ENCODE data around the gene BMERB1. TPM values are rescaled to one million over a fixed set of nuclear protein-coding genes. Genes with fewer than 3 reads are reported as not detected.

BMERB1 gene
- total and polyA plus RNA-seq, 9 of the 15 experiments (the other 6 are each of a cell fraction or from before 2014, with no cell fraction given) = 0.29 to 2.9 (median 0.94) TPM

DNA sequence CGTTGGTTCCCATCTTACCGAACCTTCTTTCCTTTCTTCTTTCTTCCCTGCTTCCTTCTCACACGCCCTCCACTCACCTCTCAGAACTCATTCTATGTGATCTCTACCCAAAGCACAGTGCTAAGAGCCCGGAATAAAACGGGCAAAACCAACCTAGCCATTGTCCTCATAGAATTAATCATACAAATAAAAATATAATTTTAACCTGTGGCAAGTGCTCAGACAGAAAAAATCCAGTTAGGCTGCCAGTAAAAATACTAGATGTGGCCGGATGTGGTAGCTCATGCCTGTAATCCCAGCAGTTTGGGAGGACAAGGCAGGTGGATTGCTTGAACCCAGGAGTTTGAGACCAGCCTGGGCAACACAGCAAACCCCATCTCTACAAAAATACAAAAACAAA, 27.0 kb downstream of the BMERB1 start:
- intact Hi-C loops (cut with micrococcal nuclease) = no loop called here
- no peak overlapping the region for H3K27ac ChIP-seq (ENCODE audit: extremely low read depth, low read depth, low read length)
- no peaks in the 10 kb centered on the region for H4K20me1 ChIP-seq (replicated peaks; ENCODE audit: control insufficient read depth, insufficient read depth, low read length)
- no peaks in the 10 kb centered on the region for H3K9me1 ChIP-seq (ENCODE audit: control insufficient read depth, insufficient read depth, low read length)
- WGBS (ENCODE audit: insufficient coverage, low coverage, missing lambda C conversion rate) = 11% methylated on average over 6 of the region's 6 CpGs
- no peak overlapping the region for H3K4me2 ChIP-seq (ENCODE audit: insufficient read depth, low read length)
- H3K4me3 ChIP-seq = no peak overlapping the region
- peaks cover 2 to 3% of the 10 kb centered on the region in 2 experiments; a peak in 4 of 5 replicates for H3K27me3 ChIP-seq (ENCODE audit: control insufficient read depth in 2 of 2, insufficient read depth in 2 of 2, low read length in 2 of 2)
- in situ Hi-C loops (cut with MboI) = no loop called here
- H3K36me3 ChIP-seq (ENCODE audit: control insufficient read depth, insufficient read depth, low read length) = no peaks in the 10 kb centered on the region
- DNase-seq (ENCODE audit: extremely low read depth in 1 of 4, low spot score in 3 of 4) (no peak), FAIRE-seq (no peak), ATAC-seq (no peak)
- no TSS peak for BruUV-seq (replicated peaks)
- H3K9ac ChIP-seq (ENCODE audit: insufficient read depth in 1 of 2, low read depth in 2 of 2, low read length in 2 of 2) = no peak overlapping the region
- no peaks in the 10 kb centered on the region for H3K79me2 ChIP-seq (ENCODE audit: control insufficient read depth, insufficient read depth, low read length)
- ChIA-PET CTCF (ENCODE audit: low intra/inter-chr PET ratio) (no interaction called here), POLR2A (no interaction called here)
- no peaks in the 10 kb centered on the region for H3K9me3 ChIP-seq (replicated peaks; ENCODE audit: control insufficient read depth, insufficient read depth, low read depth, low read length)
- H3K4me1 ChIP-seq (replicated peaks in 1 of 2; ENCODE audit: control insufficient read depth in 2 of 2, insufficient read depth in 2 of 2, low read length in 2 of 2) = no peaks in the 10 kb centered on the region; a peak in 1 of 5 replicates
- H2AFZ ChIP-seq (ENCODE audit: low read depth, low read length) = no peak overlapping the region
- TF ChIP-seq NFIX (CRISPR knock-in tag; IDR thresholded peaks at IDR 0.05; ENCODE audit: low read depth) = no peak
- TF ChIP-seq STAG1 (CRISPR knock-in tag; IDR thresholded peaks at IDR 0.05; ENCODE audit: borderline replicate concordance) = no peak
- TF ChIP-seq, protein P1, sequence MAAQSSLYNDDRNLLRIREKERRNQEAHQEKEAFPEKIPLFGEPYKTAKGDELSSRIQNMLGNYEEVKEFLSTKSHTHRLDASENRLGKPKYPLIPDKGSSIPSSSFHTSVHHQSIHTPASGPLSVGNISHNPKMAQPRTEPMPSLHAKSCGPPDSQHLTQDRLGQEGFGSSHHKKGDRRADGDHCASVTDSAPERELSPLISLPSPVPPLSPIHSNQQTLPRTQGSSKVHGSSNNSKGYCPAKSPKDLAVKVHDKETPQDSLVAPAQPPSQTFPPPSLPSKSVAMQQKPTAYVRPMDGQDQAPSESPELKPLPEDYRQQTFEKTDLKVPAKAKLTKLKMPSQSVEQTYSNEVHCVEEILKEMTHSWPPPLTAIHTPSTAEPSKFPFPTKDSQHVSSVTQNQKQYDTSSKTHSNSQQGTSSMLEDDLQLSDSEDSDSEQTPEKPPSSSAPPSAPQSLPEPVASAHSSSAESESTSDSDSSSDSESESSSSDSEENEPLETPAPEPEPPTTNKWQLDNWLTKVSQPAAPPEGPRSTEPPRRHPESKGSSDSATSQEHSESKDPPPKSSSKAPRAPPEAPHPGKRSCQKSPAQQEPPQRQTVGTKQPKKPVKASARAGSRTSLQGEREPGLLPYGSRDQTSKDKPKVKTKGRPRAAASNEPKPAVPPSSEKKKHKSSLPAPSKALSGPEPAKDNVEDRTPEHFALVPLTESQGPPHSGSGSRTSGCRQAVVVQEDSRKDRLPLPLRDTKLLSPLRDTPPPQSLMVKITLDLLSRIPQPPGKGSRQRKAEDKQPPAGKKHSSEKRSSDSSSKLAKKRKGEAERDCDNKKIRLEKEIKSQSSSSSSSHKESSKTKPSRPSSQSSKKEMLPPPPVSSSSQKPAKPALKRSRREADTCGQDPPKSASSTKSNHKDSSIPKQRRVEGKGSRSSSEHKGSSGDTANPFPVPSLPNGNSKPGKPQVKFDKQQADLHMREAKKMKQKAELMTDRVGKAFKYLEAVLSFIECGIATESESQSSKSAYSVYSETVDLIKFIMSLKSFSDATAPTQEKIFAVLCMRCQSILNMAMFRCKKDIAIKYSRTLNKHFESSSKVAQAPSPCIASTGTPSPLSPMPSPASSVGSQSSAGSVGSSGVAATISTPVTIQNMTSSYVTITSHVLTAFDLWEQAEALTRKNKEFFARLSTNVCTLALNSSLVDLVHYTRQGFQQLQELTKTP (IDR thresholded peaks at IDR 0.05; ENCODE audit: low read depth in 1 of 2, partially characterized antibody in 2 of 2) = no peak
- TF ChIP-seq MYBL2 (IDR thresholded peaks at IDR 0.05; ENCODE audit: low read depth) = no peak
- TF ChIP-seq MYBL2 (CRISPR knock-in tag; IDR thresholded peaks at IDR 0.05; ENCODE audit: borderline replicate concordance) = no peak
- no peak for TF ChIP-seq CAMTA2 (CRISPR knock-in tag; conservative IDR thresholded peaks at IDR 0.05)
- no peak for TF ChIP-seq ADNP (tag; IDR thresholded peaks at IDR 0.05)
- no peak for TF ChIP-seq XRCC5 (IDR thresholded peaks at IDR 0.05; ENCODE audit: low read depth, low read length)
- TF ChIP-seq, protein P2, sequence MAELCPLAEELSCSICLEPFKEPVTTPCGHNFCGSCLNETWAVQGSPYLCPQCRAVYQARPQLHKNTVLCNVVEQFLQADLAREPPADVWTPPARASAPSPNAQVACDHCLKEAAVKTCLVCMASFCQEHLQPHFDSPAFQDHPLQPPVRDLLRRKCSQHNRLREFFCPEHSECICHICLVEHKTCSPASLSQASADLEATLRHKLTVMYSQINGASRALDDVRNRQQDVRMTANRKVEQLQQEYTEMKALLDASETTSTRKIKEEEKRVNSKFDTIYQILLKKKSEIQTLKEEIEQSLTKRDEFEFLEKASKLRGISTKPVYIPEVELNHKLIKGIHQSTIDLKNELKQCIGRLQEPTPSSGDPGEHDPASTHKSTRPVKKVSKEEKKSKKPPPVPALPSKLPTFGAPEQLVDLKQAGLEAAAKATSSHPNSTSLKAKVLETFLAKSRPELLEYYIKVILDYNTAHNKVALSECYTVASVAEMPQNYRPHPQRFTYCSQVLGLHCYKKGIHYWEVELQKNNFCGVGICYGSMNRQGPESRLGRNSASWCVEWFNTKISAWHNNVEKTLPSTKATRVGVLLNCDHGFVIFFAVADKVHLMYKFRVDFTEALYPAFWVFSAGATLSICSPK (IDR thresholded peaks at IDR 0.05; ENCODE audit: borderline replicate concordance) = no peak
- TF ChIP-seq TAF7 (tag; IDR thresholded peaks at IDR 0.05) = no peak
- no peak for TF ChIP-seq RBM22 (IDR thresholded peaks at IDR 0.05; ENCODE audit: low read depth, low read length, poor library complexity, severe bottlenecking)
- TF ChIP-seq ZNF232 (CRISPR knock-in tag; IDR thresholded peaks at IDR 0.05) = no peak
- no peak for TF ChIP-seq CBFB (CRISPR knock-in tag; IDR thresholded peaks at IDR 0.05)
- TF ChIP-seq ZNF780A (CRISPR knock-in tag; IDR thresholded peaks at IDR 0.05) = no peak
- no peak for TF ChIP-seq BDP1 (IDR thresholded peaks at IDR 0.05; ENCODE audit: insufficient read depth, insufficient read length)
- no peak for TF ChIP-seq COPS2 (conservative IDR thresholded peaks at IDR 0.05)

Data from K562 (cell line).